IMR-90 (cell line): ENCODE measurements around the gene TMEM212. TPM values are rescaled to one million over a fixed set of nuclear protein-coding genes. Genes with fewer than 3 reads are reported as not detected.

ENCODE experiments used
- ATAC-seq: fragments of 200-7000 bp; cut with Tn5 transposase; 2 replicates; pipeline ENCODE4 v1.9.1; 2020; ENCODE audit warnings: low read depth, mild to moderate bottlenecking, moderate library complexity
- BruUV-seq: library from RNA; stranded (reverse); fragments of 400-500 nt; replicated peaks from 2 replicates; lab custom pipeline; 2021; lab: Mats Ljungman, UMichigan
- CTCF ChIA-PET: fragments of 300-600 bp; formaldehyde crosslinking; extraction: SDS; loops from one replicate; lab custom pipeline; 2021; ENCODE audit warnings: antibody characterized with exemption; lab: Yijun Ruan, JAX
- POLR2A ChIA-PET: fragments of 300-600 bp; sonication (Branson Sonifier 250); formaldehyde crosslinking; loops from one replicate; lab custom pipeline; 2022; ENCODE audit warnings: antibody characterized with exemption; ENCODE audit not compliant: unreplicated experiment; lab: Charles Lee
- DNase-seq: peaks from one replicate; pipeline ENCODE4 v3.0.0; 2013
- H2AFZ ChIP-seq: replicated peaks from 2 replicates; pipeline ENCODE3; 2013; ENCODE audit warnings: low read length, mild to moderate bottlenecking; ENCODE audit not compliant: poor library complexity
- H2AK5ac ChIP-seq: 2 replicates; pipeline ENCODE4 v1.6.1; 2013; ENCODE audit warnings: low read depth, low read length, inconsistent platforms
- H2AK9ac ChIP-seq: replicated peaks from 2 replicates; pipeline ENCODE3; 2013; ENCODE audit warnings: mild to moderate bottlenecking, low read depth, low read length, moderate library complexity; ENCODE audit not compliant: poor library complexity
- H2BK120ac ChIP-seq: 2 replicates; pipeline ENCODE4 v1.6.1; 2013; ENCODE audit warnings: low read depth, low read length, inconsistent platforms
- H2BK15ac ChIP-seq: 3 replicates; pipeline ENCODE4 v1.6.1; 2013; ENCODE audit warnings: low read depth, low read length, inconsistent platforms
- H2BK20ac ChIP-seq: 2 replicates; pipeline ENCODE4 v1.6.1; 2013; ENCODE audit warnings: low read depth, mild to moderate bottlenecking, inconsistent platforms, low read length, moderate library complexity
- H2BK5ac ChIP-seq: 2 replicates; pipeline ENCODE4 v1.6.1; 2013; ENCODE audit warnings: mild to moderate bottlenecking, low read depth, low read length, inconsistent platforms; ENCODE audit not compliant: poor library complexity, severe bottlenecking
- H3K14ac ChIP-seq: replicated peaks from 2 replicates; pipeline ENCODE4 v1.6.1; 2013; ENCODE audit warnings: low read depth, low read length, inconsistent platforms
- H3K18ac ChIP-seq: 2 replicates; pipeline ENCODE4 v1.6.1; 2013; ENCODE audit warnings: low read depth, low read length, control low read depth
- H3K23ac ChIP-seq: 2 replicates; pipeline ENCODE4 v1.6.1; 2013; ENCODE audit warnings: low read depth, low read length, inconsistent platforms
- H3K27ac ChIP-seq: 2 replicates; pipeline ENCODE4 v1.5.1; 2013; ENCODE audit warnings: mild to moderate bottlenecking, control low read depth, low read length; ENCODE audit not compliant: insufficient read depth
- H3K27me3 ChIP-seq: 2 replicates; pipeline ENCODE4 v1.6.1; 2013; ENCODE audit warnings: low read length; ENCODE audit not compliant: control insufficient read depth, insufficient read depth
- H3K36me3 ChIP-seq: 2 replicates; pipeline ENCODE4 v1.6.1; 2013; ENCODE audit warnings: low read length, mixed read lengths; ENCODE audit not compliant: control insufficient read depth, insufficient read depth
- H3K4ac ChIP-seq: 2 replicates; pipeline ENCODE4 v1.6.1; 2013; ENCODE audit warnings: low read depth, low read length, inconsistent platforms
- H3K4me1 ChIP-seq: 2 replicates; pipeline ENCODE4 v1.6.1; 2013; ENCODE audit warnings: low read length, mixed read lengths; ENCODE audit not compliant: control insufficient read depth, insufficient read depth
- H3K4me2 ChIP-seq: 2 replicates; pipeline ENCODE4 v1.6.1; 2013; ENCODE audit warnings: low read depth, mild to moderate bottlenecking, control low read depth, low read length, moderate library complexity
- H3K4me3 ChIP-seq: 2 replicates; pipeline ENCODE4 v1.5.1; 2013; ENCODE audit warnings: low read depth, mild to moderate bottlenecking, control low read depth, low read length, moderate library complexity; ENCODE audit not compliant: insufficient read depth
- H3K56ac ChIP-seq: 2 replicates; pipeline ENCODE4 v1.6.1; 2013; ENCODE audit warnings: low read length, inconsistent platforms; ENCODE audit not compliant: insufficient read depth; ENCODE audit errors: extremely low read depth
- H3K79me1 ChIP-seq, 2 experiments: 2 replicates each; pipeline ENCODE4 v1.6.1; 2013; ENCODE audit warnings: low read length in 2 of 2, inconsistent platforms in 1 of 2, low read depth in 1 of 2
- H3K9ac ChIP-seq: 2 replicates; pipeline ENCODE4 v1.6.1; 2013; ENCODE audit warnings: low read depth, low read length, control low read depth
- H3K9me1 ChIP-seq: 2 replicates; pipeline ENCODE4 v1.6.1; 2013; ENCODE audit warnings: low read length, inconsistent platforms; ENCODE audit not compliant: insufficient read depth
- H3K9me3 ChIP-seq: 2 replicates; pipeline ENCODE4 v1.6.1; 2013; ENCODE audit warnings: low read length; ENCODE audit not compliant: control insufficient read depth, insufficient read depth
- H4K20me1 ChIP-seq: 2 replicates; pipeline ENCODE4 v1.6.1; 2013; ENCODE audit warnings: low read length, inconsistent platforms; ENCODE audit not compliant: insufficient read depth
- H4K5ac ChIP-seq: 2 replicates; pipeline ENCODE4 v1.6.1; 2013; ENCODE audit warnings: mild to moderate bottlenecking, low read depth, low read length, control low read depth
- H4K8ac ChIP-seq, 2 experiments: 2 replicates each; pipeline ENCODE4 v1.6.1; 2013; ENCODE audit warnings: low read depth in 2 of 2, low read length in 2 of 2, control low read depth in 1 of 2, inconsistent platforms in 1 of 2
- H4K91ac ChIP-seq: 2 replicates; pipeline ENCODE4 v1.6.1; 2013; ENCODE audit warnings: low read depth, low read length, inconsistent platforms; ENCODE audit not compliant: insufficient read depth
- BHLHE40 ChIP-seq: fragments of 150-350 bp; IDR thresholded peaks from 2 replicates; pipeline ENCODE4 v1.6.1; 2016; ENCODE audit warnings: mild to moderate bottlenecking, low read depth, low read length
- MXI1 ChIP-seq: IDR thresholded peaks from 2 replicates; pipeline ENCODE4 v1.6.1; 2012; ENCODE audit warnings: low read depth, mild to moderate bottlenecking, low read length, moderate library complexity, borderline replicate concordance
- NFE2L2 ChIP-seq: fragments of 150-350 bp; IDR thresholded peaks from 2 replicates; pipeline ENCODE4 v1.6.1; 2016; ENCODE audit warnings: low read depth, mild to moderate bottlenecking, low read length
- RAD21 ChIP-seq: IDR thresholded peaks from 2 replicates; pipeline ENCODE4 v1.6.1; 2012; ENCODE audit warnings: low read length, improper control_type of control experiment
- RCOR1 ChIP-seq: IDR thresholded peaks from 2 replicates; pipeline ENCODE4 v1.6.1; 2012; ENCODE audit warnings: mild to moderate bottlenecking, low read length, improper control_type of control experiment; ENCODE audit not compliant: insufficient replicate concordance
- WGBS, 2 experiments: methylation state at CpG; one replicate each; pipeline versions ENCODE4 v1.1.5 to v1.1.7; 2013; ENCODE audit warnings: missing lambda C conversion rate in 2 of 2; ENCODE audit not compliant: insufficient read length in 1 of 2; ENCODE audit errors: extremely low coverage in 2 of 2; 5-methylcytosine and 5-hydroxymethylcytosine counted together
- dilution Hi-C: fragments of 300-500 bp; cut with HindIII; formaldehyde crosslinking; loops from one replicate; pipeline ENCODE4 v1.14.3; 2018; ENCODE audit warnings: low sequenced_read_pairs; ENCODE audit not compliant: unreplicated experiment
- in situ Hi-C: fragments of 300-500 bp; cut with MboI; formaldehyde crosslinking; loops from 3 replicates; pipeline ENCODE4 v1.14.3; 2019; ENCODE audit warnings: low sequenced_read_pairs, inconsistent platforms, mixed read lengths
- intact Hi-C: fragments of 100-400 bp; cut with micrococcal nuclease; formaldehyde crosslinking; loops from 2 replicates; pipeline ENCODE4 v1.10.0; 2022
- polyA plus RNA-seq, 3 experiments: library from polyadenylated mRNA; depleted of rRNA; stranded (reverse); fragments of >200 nt; gene quantifications; 2 replicates each; pipeline ENCODE4 v1.2.3, GENCODE V29; 2012; ENCODE audit warnings: low replicate concordance in 1 of 3
- total RNA-seq: library from RNA; depleted of rRNA; stranded (reverse); fragments of >200 nt; gene quantifications from 2 replicates; pipeline ENCODE4 v1.2.3, GENCODE V29; 2012
- TF ChIP-seq, protein P1 (sequence below): conservative IDR thresholded peaks from 2 replicates; pipeline ENCODE4 v1.5.1; 2012; ENCODE audit warnings: mild to moderate bottlenecking, low read depth, low read length, improper control_type of control experiment

Gene TMEM212
- total and polyA plus RNA-seq, 2 of the 4 experiments (the other 2 are of a cell fraction), result not detected

DNA sequence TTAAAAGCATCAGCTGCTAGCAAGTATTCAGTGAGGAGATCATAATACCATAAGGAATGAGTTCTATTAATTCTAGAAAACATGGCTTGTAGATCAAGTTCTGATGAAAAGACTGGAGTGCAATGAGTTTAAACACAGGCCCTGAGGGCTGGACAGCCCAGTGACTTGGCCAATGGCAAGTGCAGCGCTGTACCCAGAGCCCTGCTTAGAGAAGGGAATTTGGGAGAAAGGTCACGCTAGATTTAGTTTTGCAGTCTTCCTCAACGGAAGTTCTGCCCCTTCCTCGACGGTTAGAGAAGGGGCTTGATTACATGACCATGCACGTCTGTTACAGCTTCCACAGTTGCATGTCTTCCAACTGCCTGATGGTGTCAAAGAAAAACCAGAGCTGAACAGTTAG, 4.0 kb downstream of the TMEM212 start:
- Histone ChIP-seq H3K9me3 (no peaks in the 10 kb centered on the region), H4K20me1 (no peaks in the 10 kb centered on the region), H3K18ac (peak overlapping the region; percentile 66; the same call in 1 of the 2 replicates), H3K79me1 (no peaks in the 10 kb centered on the region), H4K8ac (peak overlapping the region in 1 of 2 experiments; percentile 18; a peak in 1 of 4 replicates), H4K91ac (peak overlapping the region; percentile 31; the same call in 1 of the 2 replicates), H3K27me3 (no peaks in the 10 kb centered on the region), H3K36me3 (no peaks in the 10 kb centered on the region), H2AFZ (no peak overlapping the region), H3K4me1 (peaks cover 15% of the 10 kb centered on the region), H3K9me1 (peaks cover 3% of the 10 kb centered on the region), H2BK120ac (peak overlapping the region; percentile 80), H2AK9ac (no peak overlapping the region), H2AK5ac (peak overlapping the region; percentile 70), H3K9ac (no peak overlapping the region), H2BK15ac (peak overlapping the region; percentile 83; the same call in 2 of the 3 replicates), H3K56ac (no peak overlapping the region), H3K4me2 (no peak overlapping the region), H3K14ac (peak overlapping the region; percentile 84), H3K4ac (peak overlapping the region; percentile 61), H3K27ac (peak overlapping the region; percentile 53; the same call in 1 of the 2 replicates), H2BK5ac (peak overlapping the region; percentile 90), H2BK20ac (peak overlapping the region; percentile 64; the same call in 1 of the 2 replicates), H4K5ac (no peak overlapping the region; the same call in 1 of the 2 replicates), H3K4me3 (no peak overlapping the region), H3K23ac (no peak overlapping the region)
- TF ChIP-seq BHLHE40, result no peak
- no peak for TF ChIP-seq RAD21
- TF ChIP-seq, protein P1, sequence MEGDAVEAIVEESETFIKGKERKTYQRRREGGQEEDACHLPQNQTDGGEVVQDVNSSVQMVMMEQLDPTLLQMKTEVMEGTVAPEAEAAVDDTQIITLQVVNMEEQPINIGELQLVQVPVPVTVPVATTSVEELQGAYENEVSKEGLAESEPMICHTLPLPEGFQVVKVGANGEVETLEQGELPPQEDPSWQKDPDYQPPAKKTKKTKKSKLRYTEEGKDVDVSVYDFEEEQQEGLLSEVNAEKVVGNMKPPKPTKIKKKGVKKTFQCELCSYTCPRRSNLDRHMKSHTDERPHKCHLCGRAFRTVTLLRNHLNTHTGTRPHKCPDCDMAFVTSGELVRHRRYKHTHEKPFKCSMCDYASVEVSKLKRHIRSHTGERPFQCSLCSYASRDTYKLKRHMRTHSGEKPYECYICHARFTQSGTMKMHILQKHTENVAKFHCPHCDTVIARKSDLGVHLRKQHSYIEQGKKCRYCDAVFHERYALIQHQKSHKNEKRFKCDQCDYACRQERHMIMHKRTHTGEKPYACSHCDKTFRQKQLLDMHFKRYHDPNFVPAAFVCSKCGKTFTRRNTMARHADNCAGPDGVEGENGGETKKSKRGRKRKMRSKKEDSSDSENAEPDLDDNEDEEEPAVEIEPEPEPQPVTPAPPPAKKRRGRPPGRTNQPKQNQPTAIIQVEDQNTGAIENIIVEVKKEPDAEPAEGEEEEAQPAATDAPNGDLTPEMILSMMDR, result no peak
- no peak for TF ChIP-seq NFE2L2
- no peak for TF ChIP-seq RCOR1
- no peak for TF ChIP-seq MXI1
- DNase-seq (no peak), ATAC-seq (peak; percentile 22; the same call in 1 of the 2 replicates)
- in situ Hi-C loops, result no loop called here
- intact Hi-C loops, result no loop called here
- POLR2A ChIA-PET, result no interaction called here
- BruUV-seq, result no TSS peak
- dilution Hi-C loops, result no loop called here
- CTCF ChIA-PET, result no interaction called here
- WGBS, 2 experiments, result 92% methylated on average over 4 of the region's 6 CpGs; no CpG with 5 or more reads in 1 of the 2 experiments
